Retina (tissue), 1 donor: ENCODE measurements around the gene RMRP.

Source experiments
- DNase-seq: peaks from one replicate; pipeline ENCODE4 v3.0.0-alpha.2; 2016

RMRP gene

GRCh38 chr9:35657546-35658136, at the start of gene RMRP:
Gene RMRP (minus strand): TSS chr9:35658019.
- peak; percentile 98 for DNase-seq

GRCh38 chr9:35706951-35707350, 49.1 kb upstream of the RMRP start:
- no peak for DNase-seq

- no peak for DNase-seq
These were observed 48.1 kb upstream of the RMRP start for GRCh38 chr9:35705836-35706430.

GRCh38 chr9:35705372-35705771, 47.6 kb upstream of the RMRP start:
- no peak for DNase-seq

- DNase-seq: no peak
These were observed 46.3 kb upstream of the RMRP start for GRCh38 chr9:35703906-35704672.

GRCh38 chr9:35702696-35703095, 44.9 kb upstream of the RMRP start:
- DNase-seq: no peak

- no peak for DNase-seq
These were observed 43.1 kb upstream of the RMRP start for GRCh38 chr9:35700942-35701341.

GRCh38 chr9:35700031-35700430, 42.2 kb upstream of the RMRP start:
- DNase-seq: no peak

- no peak for DNase-seq
These were observed 40.4 kb upstream of the RMRP start for GRCh38 chr9:35698231-35698630.

- no peak for DNase-seq
These were observed 39.7 kb upstream of the RMRP start for GRCh38 chr9:35697486-35697885.

GRCh38 chr9:35696520-35697215, 38.8 kb upstream of the RMRP start:
- peak; percentile 62 for DNase-seq

GRCh38 chr9:35695943-35696401, 38.2 kb upstream of the RMRP start:
- DNase-seq: no peak

- no peak for DNase-seq
These were observed 34.0 kb upstream of the RMRP start for GRCh38 chr9:35691757-35692301.

- no peak for DNase-seq
These were observed 33.5 kb upstream of the RMRP start for GRCh38 chr9:35691334-35691650.

GRCh38 chr9:35690614-35691333, 33.0 kb upstream of the RMRP start:
- DNase-seq: peak; percentile 44

GRCh38 chr9:35690294-35690613, 32.4 kb upstream of the RMRP start:
- peak; percentile 57 for DNase-seq

- peak; percentile 67 for DNase-seq
These were observed 31.9 kb upstream of the RMRP start, which contains the start of gene TPM2 for GRCh38 chr9:35689542-35690293. Gene TPM2 (minus strand): TSS chr9:35689925. CDS start chr9:35689817, 108 bp downstream.

GRCh38 chr9:35688558-35689541, 31.0 kb upstream of the RMRP start:
- DNase-seq: no peak

GRCh38 chr9:35687972-35688557, 30.2 kb upstream of the RMRP start:
- DNase-seq: no peak

- DNase-seq: no peak
These were observed 29.5 kb upstream of the RMRP start for GRCh38 chr9:35687306-35687705.
